Measurements from ENCODE around the gene RPL13A. TPM values are rescaled to one million over a fixed set of nuclear protein-coding genes. Genes with fewer than 3 reads are reported as not detected.

RPL13A gene
- total and polyA plus RNA-seq, 2 donors (not counting 3 experiments of a cell fraction or from before 2014, with no cell fraction given), result 2,291 to 4,148 TPM

DNA sequence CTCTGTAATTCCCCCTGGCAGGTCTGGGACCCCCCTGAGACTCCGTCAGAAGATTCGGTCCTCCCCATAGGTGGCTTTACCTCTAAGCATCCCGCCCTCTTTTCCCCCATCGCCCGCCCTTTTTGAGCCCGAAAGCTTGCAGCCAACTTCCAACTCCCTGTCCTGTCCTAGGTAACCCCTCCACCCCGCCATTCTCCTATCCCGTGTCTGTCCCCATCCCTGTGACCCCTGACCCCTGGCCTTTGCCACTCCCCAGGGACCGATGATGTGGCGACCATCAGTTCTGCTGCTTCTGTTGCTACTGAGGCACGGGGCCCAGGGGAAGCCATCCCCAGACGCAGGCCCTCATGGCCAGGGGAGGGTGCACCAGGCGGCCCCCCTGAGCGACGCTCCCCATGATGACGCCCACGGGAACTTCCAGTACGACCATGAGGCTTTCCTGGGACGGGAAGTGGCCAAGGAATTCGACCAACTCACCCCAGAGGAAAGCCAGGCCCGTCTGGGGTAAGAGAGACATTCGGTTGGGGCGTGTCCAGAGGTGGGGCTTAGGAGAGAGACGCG lies 40.9 kb downstream of the RPL13A start:
- Histone ChIP-seq H3K79me2 (ENCODE audit: control insufficient read depth, insufficient read depth, low read length) (peaks cover 5% of the 10 kb centered on the region), H3K27me3 (ENCODE audit: control insufficient read depth in 2 of 2, insufficient read depth in 2 of 2, low read length in 2 of 2) (no peaks in the 10 kb centered on the region), H3K27ac (ENCODE audit: insufficient read depth, low read depth, low read length) (peak overlapping the region; percentile 62), H3K4me3 (replicated peaks in 1 of 3; ENCODE audit: insufficient read depth in 1 of 3, low read depth in 1 of 3, low read length in 3 of 3) (peak overlapping the region; percentile 21 to 45 (median 42)), H4K20me1 (replicated peaks; ENCODE audit: control insufficient read depth, extremely low read depth, insufficient read depth, low read length) (no peaks in the 10 kb centered on the region), H3K36me3 (ENCODE audit: control insufficient read depth in 2 of 2, extremely low read depth in 1 of 2, insufficient read depth in 2 of 2, low read length in 2 of 2) (peaks cover 2 to 12% of the 10 kb centered on the region in 2 experiments), H3K4me2 (ENCODE audit: insufficient read depth, low read length) (peak overlapping the region; percentile 55), H3K9me1 (replicated peaks; ENCODE audit: control insufficient read depth, extremely low read depth, insufficient read depth, low read length) (no peaks in the 10 kb centered on the region), H3K9ac (replicated peaks; ENCODE audit: extremely low read depth, insufficient read depth, low read length) (peak overlapping the region; percentile 72), H3K4me1 (ENCODE audit: control insufficient read depth, extremely low read depth, insufficient read depth, low read length) (peaks cover 1% of the 10 kb centered on the region), H2AFZ (ENCODE audit: low read depth, low read length) (peak overlapping the region; percentile 72), H3K9me3 (replicated peaks; ENCODE audit: control insufficient read depth, insufficient read depth, low read length) (no peaks in the 10 kb centered on the region)
- intact Hi-C loops (cut with micrococcal nuclease), result loop anchor here (2.0 kb wide), 1 partner anchor 19 kb away; no protein-coding TSS in a partner anchor
- DNase-seq (ENCODE audit: low read depth, low spot score) (peak; percentile 32), FAIRE-seq (peak; percentile 53)
- TF ChIP-seq EZH2 (IDR thresholded peaks at IDR 0.05; ENCODE audit: borderline replicate concordance, low read depth, low read length, severe bottlenecking), result no peak
- TF ChIP-seq POLR2AphosphoS5 (IDR thresholded peaks at IDR 0.05; ENCODE audit: insufficient read depth, low read depth, low read length), result no peak
- TF ChIP-seq POLR2A (IDR thresholded peaks at IDR 0.05; ENCODE audit: low read depth, low read length), result no peak
- TF ChIP-seq MYC (IDR thresholded peaks at IDR 0.05; ENCODE audit: low read depth, low read length), result no peak
- TF ChIP-seq GATA2 (IDR thresholded peaks at IDR 0.05; ENCODE audit: insufficient read depth, insufficient read length, low read depth, low read length), result no peak
- no peak for TF ChIP-seq FOS (IDR thresholded peaks at IDR 0.05; ENCODE audit: borderline replicate concordance, insufficient read depth, low read length)
- no peak for TF ChIP-seq JUN (IDR thresholded peaks at IDR 0.05; ENCODE audit: borderline replicate concordance, insufficient read depth, insufficient read length, low read depth)
- TF ChIP-seq, protein P1, sequence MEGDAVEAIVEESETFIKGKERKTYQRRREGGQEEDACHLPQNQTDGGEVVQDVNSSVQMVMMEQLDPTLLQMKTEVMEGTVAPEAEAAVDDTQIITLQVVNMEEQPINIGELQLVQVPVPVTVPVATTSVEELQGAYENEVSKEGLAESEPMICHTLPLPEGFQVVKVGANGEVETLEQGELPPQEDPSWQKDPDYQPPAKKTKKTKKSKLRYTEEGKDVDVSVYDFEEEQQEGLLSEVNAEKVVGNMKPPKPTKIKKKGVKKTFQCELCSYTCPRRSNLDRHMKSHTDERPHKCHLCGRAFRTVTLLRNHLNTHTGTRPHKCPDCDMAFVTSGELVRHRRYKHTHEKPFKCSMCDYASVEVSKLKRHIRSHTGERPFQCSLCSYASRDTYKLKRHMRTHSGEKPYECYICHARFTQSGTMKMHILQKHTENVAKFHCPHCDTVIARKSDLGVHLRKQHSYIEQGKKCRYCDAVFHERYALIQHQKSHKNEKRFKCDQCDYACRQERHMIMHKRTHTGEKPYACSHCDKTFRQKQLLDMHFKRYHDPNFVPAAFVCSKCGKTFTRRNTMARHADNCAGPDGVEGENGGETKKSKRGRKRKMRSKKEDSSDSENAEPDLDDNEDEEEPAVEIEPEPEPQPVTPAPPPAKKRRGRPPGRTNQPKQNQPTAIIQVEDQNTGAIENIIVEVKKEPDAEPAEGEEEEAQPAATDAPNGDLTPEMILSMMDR (IDR thresholded peaks at IDR 0.05; ENCODE audit: extremely low read depth in 1 of 2, insufficient read depth in 1 of 2, low read depth in 1 of 2, low read length in 2 of 2), result no peak
- TF ChIP-seq, protein P2, sequence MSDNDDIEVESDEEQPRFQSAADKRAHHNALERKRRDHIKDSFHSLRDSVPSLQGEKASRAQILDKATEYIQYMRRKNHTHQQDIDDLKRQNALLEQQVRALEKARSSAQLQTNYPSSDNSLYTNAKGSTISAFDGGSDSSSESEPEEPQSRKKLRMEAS (IDR thresholded peaks at IDR 0.05; ENCODE audit: insufficient read depth, insufficient read length), result no peak
- dilution Hi-C loops (cut with MboI; ENCODE audit: extremely low pct_ligation_motif_present, low sequenced_read_pairs), result no loop called here
- BruUV-seq (replicated peaks), result TSS peak; percentile 62
- ChIA-PET CTCF (interaction anchor here (0.6 to 2.1 kb wide), 7 partner anchors 10 to 42 kb away, joined by 3 to 11 read pairs (median 4); no protein-coding TSS in a partner anchor), POLR2A (interaction anchor here (1.0 to 1.3 kb wide), 3 partner anchors 13 to 42 kb away, joined by 3 to 12 read pairs (median 5); partner anchors contain the start of gene RPS11)
